NCI-H1092 (cell line): ENCODE data around the gene AGBL1.

ENCODE experiments used
- DNase-seq: peaks from one replicate; lab custom pipeline; 2025; lab: John Stamatoyannopoulos, UW

Gene AGBL1

DNA sequence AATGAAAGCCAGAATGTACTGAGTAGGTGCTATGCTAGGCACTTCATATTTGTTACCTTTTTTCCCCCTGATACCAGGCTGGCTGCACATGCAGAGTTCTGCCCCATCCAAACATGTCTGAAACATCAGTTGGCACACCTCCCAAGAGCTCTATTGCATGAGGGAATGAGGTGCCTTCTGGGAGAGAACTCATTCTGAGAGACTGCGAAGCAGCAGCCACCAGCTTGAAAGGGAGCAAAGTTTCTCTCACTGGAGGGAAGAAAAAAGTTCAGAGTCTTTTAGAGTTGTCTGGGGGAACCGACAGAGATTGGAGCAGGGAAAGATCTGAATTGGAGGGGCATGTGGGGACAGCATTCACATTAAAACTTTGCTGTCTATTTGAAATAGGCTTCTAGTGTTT is 84.1 kb downstream of the AGBL1 start:
- no peak for DNase-seq

DNA sequence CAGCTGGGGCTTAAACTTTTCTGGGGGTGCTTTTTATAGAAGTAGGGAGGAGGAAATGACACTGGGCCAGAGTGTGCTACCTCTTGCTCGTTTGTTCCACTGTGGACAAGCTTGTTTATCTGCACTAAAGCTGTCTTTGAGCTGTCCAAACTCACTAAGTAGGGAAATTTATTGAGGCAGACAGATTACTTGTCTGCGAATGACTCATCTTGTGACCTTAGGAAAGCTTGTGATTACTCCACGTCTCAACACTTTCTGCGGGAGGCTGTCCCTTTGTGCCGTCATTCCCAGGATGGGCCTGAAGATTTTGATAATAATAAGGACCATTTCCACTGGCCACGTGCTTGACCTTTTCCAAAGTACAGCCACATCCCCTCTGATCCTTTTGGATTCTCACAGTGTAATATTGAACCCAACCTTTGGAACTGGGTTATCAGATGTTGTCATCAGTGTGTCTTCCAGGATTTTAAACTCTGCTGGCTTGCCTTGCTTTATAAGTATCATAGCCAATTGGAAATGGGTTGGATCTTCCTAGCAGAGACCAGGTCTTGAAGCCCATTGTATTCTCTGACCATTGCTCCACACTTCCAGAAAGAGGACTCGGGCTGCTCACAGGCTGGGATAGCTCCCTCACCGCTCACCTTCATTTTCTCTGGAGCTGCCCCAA is 84.7 kb downstream of the AGBL1 start:
- no peak for DNase-seq

DNA sequence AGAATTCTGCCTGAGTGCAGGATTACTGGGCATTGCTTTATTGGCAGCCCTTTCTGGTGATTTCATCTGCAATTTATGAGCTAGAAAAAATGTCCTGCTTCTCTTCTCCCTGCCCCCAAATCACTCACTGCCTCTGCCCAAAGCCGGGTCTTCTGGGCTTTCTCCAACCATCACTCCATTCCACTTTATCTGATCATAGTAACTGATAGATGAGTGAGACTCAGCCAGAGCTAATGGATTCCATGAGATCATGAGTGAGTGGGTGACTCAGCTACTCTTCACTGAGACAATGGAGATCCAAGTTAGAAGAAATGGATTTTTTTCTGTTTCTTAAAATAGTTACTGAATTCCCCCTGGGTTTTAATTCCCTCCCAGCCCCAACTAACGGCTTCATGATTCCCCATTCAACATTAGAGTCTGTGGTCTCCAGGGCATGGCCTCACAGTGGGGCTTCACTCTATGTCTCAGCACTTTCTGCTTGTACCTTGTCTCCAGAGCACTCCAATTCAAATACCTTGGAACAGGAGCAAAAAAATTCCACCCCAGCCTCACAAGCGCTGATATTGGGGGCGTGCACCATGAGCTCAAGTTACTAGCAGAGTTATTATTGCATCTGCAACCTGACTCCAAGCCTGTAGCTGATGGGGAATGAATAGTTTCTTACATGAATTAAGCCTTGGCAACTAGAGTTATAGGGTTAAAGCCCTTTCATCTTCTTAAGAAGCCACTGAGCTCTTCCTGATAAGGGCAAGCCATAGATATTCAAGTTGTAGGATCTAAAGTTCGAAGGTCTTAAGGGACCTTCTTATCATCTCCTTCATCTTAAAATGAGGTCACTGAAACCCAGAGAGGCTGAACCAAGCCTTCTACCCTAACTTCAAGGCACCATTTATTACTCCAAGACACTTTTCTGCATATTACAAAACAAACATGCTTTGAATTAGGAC is 85.9 kb downstream of the AGBL1 start:
- DNase-seq = no peak

DNA sequence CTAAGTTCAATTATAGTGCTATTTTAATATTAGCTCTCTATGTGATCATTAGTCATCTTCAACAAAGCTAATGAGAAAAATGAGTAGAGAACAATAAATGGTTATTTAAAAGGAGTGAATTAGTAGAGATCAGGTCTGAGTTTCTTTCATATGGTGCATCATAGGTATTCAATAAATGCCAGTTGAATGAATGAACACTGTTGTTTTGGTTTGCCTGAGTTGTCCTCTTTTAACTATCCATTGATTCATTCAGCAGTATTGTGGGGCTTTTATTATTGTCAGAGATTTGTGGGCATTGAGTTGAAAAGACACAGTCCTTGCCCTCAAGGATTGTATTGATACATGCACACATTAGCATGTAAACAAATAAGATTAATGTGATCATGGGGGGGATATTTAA is 88.2 kb downstream of the AGBL1 start:
- no peak for DNase-seq

DNA sequence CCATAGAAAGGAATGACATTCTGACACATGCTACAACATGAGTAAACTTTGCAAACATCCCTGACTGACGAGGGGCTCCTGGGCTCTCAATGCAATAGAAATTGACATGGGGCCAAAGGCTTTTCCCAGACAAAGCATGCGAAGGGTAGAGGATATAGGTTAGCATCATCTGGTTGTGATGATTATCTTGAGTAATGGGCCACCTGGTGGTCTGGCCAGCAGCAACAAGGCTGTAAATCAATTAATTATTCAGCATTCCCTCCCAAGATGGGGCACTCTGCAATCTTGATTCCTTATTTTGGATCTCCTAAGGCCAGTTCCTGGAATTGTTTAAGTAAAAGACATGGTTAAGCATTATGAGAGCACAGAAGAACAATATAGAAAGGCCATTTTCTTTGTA is 99.2 kb downstream of the AGBL1 start:
- no peak for DNase-seq

DNA sequence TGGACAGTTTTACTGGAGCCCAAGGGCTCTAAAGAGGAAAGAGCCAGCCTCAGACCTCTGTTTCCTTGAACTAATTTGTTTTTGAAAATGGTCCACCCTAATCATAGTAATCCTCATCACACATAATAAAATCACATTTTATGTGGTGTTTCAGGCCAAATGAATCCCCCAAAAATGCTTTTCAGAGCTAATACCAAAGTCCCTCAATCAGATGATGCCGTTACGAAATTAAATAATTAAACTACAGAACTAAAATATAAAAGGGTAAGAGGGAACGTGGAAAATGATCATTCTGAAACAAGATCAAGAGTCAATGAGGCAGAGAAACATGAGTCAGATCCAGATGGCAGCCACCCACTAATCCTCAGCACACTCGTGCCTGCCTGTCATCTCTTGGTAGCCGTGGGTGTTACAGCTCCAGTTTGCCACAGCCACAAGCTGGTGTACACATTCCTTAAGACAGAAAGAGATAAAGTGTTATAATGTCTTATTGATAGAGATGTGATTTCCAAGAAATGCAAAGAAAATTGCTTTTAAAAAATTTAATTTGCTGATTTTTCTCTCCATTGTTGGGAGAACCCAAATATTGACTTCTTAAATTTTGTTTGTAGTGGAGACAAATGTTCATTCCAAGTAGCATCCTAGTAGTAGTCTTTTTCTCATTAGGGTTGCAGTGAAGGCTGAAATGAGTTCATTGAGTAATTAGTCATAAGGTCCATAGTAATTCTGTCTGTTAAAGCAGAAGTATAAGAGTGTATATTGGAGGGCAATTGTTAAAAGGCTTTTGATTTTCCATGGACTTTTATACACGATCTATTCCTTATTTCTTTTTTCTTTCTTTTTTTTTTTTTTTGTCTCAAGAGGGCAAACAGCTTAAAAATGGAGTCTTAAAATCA is 104.2 kb downstream of the AGBL1 start:
- DNase-seq = no peak

DNA sequence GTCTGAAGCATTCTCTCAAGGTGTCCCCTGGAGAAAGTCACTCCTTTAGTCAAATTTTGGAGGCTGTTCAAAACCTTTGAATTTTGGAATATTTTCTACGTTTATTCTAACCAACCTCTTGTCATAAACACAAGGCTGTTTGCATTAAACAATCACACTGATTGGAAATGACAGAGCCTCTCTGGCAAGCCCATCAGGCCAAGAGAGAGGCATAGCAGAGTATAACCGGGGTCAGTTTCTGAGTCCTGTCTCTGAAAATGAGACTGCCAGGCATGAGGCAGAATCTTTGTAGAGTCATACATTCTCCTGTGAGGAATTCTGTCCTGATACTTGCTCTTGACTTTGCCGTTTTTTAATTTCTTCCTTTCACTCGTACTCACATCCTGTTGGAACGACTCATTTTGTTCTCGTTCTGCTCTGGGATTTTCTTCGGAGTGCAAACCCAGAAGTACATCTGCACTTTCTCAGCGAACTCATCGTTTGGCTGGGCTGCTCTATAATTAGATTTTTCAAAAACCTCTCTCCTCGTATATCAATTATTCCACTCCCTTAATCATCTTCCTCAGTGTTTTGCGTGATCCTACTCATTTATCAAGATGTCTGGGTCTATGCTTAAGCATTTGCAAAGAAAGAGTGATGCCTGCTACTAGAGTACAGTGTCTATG is 114.2 kb downstream of the AGBL1 start:
- no peak for DNase-seq

DNA sequence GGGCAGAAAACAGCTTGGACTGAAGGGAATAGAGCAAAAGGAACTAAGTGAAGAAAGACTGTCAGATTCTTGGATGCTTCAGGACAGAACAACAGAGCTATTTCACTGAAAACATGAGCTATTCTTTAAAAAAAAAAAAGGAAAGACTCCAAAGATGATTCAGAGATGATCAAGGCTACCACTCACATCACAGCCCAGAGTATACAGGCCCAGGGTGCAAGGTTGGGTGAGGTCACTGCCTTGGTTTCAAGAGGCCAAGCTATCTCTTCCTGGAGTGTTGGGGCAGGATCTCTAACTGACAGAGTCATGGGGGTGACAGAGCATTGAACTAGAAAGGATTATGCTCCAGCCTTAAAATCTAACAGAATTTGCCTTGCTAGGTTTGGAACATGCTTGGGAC is 118.1 kb downstream of the AGBL1 start:
- no peak for DNase-seq

DNA sequence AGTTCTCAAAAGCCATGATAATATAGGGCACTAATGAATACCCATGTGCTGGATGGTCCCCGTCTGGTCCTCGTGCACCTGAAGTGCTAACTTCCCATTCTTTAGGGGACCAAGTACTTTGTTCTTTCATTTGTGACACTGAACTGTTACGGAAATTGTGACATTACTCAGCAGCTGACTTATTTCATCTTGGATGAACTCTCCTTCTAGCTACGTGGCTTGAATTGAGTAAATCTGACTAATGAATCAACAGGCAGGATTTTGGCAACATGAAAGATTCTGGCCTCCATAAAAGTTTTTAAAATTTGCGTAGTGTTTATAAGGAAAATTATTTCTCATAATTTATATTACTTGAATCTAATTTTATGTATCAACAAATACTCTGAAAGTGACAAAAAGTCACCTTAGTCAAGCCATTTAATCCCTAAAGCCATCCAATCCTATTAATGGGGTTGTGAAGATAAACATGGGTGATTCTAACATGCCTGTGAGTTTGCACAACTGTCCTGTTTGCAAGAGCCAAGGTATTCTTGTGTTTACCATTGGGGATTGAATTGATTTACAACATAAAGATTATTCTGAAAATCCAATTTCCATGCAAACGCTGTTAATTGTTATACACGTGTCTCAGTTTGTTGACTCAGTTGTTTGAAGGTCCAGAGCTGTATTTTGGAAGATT is 119.9 kb downstream of the AGBL1 start:
- no peak for DNase-seq

DNA sequence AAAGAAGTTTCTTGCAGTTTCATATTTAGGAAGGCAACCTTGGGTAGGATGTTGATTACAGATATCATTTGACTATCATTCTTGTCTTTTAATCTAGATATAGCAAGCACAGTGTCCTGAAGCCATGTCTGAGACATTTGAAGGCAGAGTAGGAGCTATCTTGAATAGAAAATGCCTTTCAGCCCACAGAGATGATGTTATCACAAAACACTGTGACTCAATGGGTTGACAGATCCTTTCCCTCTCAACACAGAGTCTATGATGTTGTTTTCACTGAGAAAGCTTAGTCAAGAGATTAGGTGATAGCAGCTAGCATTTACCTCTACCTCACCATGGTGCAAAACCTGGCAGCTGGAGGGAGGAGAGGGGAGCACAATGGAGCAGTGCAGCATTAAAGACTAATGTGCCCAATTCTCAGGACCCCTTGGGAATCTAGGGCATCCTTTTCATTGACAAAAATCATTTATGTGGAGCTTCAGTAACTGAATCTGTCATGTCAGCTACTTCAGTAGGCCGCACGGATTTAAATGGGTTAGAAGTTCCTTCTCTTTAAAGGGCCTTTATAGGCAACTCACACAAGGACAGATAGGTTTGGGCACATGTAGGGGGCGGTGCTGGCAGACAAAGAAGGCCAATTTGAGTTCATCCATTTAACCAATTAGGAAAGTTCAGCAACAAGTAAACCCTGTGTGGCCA is 121.8 kb downstream of the AGBL1 start:
- DNase-seq = no peak

DNA sequence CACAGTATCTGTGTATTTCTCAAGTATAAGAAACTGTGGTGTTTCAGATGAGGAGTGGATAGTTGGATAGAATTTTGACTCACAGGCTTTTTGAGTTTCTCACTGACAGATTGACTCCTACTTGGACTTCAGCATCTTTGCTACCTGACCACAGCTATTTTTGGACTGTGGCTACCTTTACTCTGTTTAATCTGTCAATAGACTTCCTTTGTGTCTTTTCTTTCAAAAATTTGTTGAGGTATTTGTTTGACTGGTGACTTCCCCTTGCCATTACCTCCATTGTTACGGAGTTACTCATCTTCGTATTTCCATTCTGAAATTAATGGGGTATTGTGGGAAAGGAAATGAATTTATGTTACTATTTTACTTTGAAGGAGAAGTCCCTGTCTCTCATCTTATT is 123.8 kb downstream of the AGBL1 start:
- no peak for DNase-seq

DNA sequence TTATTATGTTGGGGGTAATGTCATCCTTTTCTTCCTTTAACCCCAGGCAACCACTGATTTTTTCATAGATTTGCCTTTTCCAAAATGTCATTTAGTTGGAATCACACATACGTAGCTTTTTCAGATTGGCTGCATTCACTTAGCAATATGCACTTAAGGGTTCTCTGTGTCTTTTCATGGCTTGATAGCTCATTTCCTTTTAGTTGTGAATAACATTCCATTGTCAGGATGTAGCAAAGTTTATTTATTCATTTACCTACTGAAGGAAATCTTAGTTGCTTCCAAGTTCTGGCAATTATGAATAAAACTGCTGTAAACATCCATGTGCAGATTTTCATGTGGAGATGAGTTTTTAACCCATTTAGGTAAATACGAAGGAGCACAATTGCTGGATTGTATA is 125.4 kb downstream of the AGBL1 start:
- DNase-seq = no peak

DNA sequence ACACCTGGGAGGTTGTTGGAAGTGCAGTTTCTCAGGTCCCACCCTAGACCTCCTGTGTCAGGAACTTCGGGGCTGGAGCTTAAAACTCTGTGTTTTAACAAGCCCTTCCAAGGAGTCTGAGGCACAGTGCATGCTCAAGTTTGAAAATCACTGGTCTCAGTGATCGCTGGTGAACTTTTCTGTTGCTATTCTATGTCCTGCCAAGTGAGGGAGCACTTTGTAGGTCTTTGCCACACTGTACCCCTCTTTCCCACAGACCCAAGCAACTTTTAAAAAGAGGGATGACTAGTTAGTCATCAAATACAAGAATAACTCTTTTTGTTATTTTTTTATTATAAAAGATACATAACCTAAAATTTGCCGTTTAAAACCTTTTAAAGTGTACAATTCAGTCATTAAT is 133.7 kb downstream of the AGBL1 start:
- no peak for DNase-seq

DNA sequence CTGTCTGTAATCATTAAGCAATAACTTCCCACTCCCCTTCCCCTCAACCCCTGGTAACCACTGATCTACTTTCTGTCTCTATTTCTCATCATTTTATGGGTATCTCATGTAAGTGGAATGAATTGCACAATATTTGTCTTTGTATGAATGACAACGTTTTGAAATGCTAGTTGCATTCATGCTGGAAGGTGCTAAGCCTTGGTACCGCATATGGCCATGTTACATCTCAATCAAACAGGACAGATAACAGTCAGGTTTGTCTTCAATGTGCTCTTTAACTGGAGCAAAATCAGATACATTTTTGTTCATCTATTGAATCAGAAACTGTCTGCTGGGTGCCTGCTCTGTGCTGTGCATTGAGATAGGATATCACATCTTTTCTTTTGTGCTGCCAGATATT is 134.2 kb downstream of the AGBL1 start:
- no peak for DNase-seq

DNA sequence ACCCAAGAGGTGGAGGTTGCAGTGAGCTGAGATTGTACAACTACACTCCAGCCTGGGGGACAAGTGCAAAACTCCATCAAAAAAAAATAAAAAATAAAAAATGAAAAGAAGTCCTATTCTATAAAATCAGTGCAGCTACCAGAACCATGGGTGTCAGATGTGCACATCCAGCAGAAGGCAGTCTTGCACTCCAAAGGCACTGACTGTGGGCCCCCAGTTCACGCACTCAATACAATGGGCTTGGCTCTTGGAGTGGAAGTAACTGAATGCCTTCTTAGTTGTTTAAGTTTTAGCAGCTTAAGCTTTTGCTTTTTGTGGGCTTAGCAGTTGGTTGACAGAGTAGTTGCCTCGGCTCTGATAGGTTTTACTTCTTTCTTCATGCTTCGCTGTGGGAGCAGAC is 141.4 kb downstream of the AGBL1 start:
- DNase-seq = no peak

DNA sequence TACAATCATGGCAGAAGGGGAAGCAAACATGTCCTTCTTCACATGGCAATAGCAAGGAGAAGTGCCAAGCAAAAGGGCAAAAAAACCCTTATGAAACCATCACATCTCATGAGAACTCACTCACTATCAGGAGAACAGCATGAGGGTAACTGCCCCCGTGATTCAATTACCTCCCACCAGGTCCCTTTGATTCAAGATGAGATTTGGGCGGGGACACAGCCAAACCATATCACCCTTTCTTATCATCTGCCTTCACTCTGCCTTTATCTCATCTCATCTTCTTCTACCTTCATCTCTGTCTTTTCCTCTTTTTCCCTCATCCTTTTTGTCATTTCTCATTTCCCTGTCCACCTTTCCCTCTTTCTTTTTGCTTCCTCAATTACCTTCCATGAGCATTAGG is 149.6 kb downstream of the AGBL1 start:
- no peak for DNase-seq

DNA sequence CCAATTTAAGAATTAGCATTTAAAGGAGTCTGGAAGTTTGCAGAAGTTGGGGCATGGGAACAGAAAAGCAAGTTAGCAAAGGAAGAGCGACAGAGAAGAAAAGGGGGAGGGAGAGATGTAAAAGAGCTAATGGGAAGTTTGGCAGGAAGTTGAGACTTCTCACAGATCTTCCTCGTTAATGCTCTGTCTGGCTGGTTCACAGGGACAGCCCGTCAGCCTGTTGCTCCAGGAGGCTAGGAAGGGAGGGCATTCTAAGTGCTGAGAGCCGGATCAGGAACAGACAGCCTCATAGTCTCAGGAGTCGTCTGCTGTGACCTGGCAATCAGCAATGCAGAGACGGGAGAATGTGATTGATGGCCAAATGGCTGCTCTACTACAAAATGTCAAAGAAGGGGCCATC is 150.3 kb downstream of the AGBL1 start:
- DNase-seq = no peak

DNA sequence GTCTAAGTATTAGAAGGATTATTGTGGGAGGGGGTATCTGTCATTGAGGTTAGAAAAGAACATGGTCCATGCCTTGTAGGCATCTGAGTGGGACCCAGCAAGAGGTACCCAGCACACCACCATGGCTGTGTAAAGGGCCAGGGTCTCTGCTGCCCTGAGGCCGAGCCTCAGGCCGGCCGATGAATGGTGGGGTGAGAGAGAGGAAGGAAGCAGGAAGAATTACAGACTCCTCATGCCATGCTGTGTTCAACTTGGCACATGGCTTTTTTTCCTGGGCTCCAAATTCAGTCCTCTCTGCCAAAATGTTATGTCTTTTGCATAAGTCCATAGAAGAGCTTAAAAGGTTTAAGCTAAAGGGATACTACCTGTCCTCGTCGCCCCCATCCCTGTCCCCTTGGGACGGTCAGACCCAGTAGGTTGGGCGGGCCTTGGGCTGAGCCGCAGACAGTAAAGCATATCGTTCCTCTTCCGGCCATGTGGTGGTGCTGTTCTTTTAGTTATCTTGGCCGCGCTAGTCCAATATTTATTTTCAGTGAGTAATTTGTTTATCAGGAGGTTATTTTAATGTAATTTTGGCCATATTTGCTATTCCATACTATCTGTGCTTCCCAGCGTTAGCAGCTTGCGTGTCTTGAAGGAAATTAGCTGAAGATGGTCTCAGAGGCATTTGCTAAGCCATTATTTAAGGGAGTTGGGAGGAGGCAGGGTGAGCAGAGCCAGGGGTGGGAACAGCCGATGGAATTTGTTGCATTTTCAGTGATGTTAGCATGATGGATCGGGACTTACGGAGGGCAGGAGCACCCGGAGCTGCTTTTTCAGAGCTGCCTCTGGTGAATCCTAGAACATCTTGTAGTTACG is 152.4 kb downstream of the AGBL1 start:
- no peak for DNase-seq

DNA sequence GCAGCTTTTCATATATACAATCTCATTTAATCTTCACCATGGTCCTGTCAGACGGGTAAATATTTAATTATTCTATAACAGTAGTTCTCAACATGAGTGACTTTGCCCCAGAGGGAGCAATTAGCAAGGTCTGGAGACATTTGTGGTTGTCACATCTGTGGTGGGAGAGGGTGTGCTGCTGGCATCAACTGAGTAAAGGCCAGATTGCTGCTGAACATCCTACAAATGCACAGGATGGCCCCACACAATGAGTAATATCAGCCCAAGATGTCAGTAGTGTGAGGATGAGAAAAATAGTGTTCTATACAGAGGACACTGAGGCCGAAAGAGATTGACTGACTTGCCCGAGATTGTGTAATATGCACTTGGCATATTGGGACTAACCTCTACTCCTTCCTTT is 156.0 kb downstream of the AGBL1 start:
- no peak for DNase-seq
